Suprapubic skin (tissue), 4 donors: ENCODE measurements around the gene SIRPB1. TPM values are rescaled to one million over a fixed set of nuclear protein-coding genes. Genes with fewer than 3 reads are reported as not detected.

ENCODE experiments used
- DNase-seq, 2 donors: peaks; one replicate each; pipeline ENCODE4 v3.0.0-alpha.2; 2019; ENCODE audit warnings: low spot score in 2 of 2
- H3K27ac ChIP-seq: fragments of 200-600 bp; sonication (generic); one replicate; pipeline ENCODE4 v1.5.1; 2019
- H3K27me3 ChIP-seq: fragments of 200-600 bp; sonication (generic); one replicate; pipeline ENCODE4 v1.5.1; 2019
- H3K36me3 ChIP-seq: fragments of 200-600 bp; sonication (generic); one replicate; pipeline ENCODE4 v1.5.1; 2019
- H3K4me1 ChIP-seq: fragments of 200-600 bp; sonication (generic); one replicate; pipeline ENCODE4 v1.5.1; 2019
- H3K4me3 ChIP-seq: fragments of 200-600 bp; sonication (generic); one replicate; pipeline ENCODE4 v1.5.1; 2019; ENCODE audit warnings: mild to moderate bottlenecking
- H3K9me3 ChIP-seq: fragments of 200-600 bp; sonication (generic); one replicate; pipeline ENCODE4 v1.5.1; 2019
- CTCF ChIP-seq, 2 donors: fragments of 200-600 bp in 1 of 2; fragments of 450-650 bp in 1 of 2; sonication (generic) in 1 of 2; IDR thresholded peaks; one replicate each; pipeline ENCODE4 v1.5.1; 2016 to 2019; ENCODE audit warnings: antibody characterized with exemption in 2 of 2, mild to moderate bottlenecking in 1 of 2, moderate library complexity in 1 of 2
- EP300 ChIP-seq: sonication (generic); formaldehyde crosslinking; IDR thresholded peaks from one replicate; pipeline ENCODE4 v1.6.1; 2017; ENCODE audit warnings: antibody characterized with exemption
- POLR2A ChIP-seq, 2 donors: fragments of 450-650 bp; IDR thresholded peaks; one replicate each; pipeline ENCODE4 v1.6.1; 2017; ENCODE audit warnings: antibody characterized with exemption in 2 of 2, mild to moderate bottlenecking in 2 of 2, moderate library complexity in 2 of 2
- POLR2AphosphoS5 ChIP-seq, 3 donors: sonication (generic); formaldehyde crosslinking; IDR thresholded peaks; one replicate each; pipeline ENCODE4 v1.6.1; 2017; ENCODE audit warnings: antibody characterized with exemption in 3 of 3
- WGBS: methylation state at CpG from one replicate; pipeline ENCODE4 v1.1.5; 2018; 5-methylcytosine and 5-hydroxymethylcytosine counted together
- total RNA-seq, 4 donors: library from RNA; depleted of rRNA; stranded (reverse); fragments of >200 nt; gene quantifications; one replicate each; pipeline ENCODE4 v1.1.0, GENCODE V29; 2016

SIRPB1 gene
- 1 to 10 TPM in 2 of 4 donors, under 1 TPM in 1, not detected in 1; 0.38 to 3.3 (median 1.0) TPM for total RNA-seq

- Histone ChIP-seq H3K4me3 (no peak within 1 kb of the TSS), H3K4me1 (no peaks in the 10 kb centered on the region), H3K27me3 (no peaks in the 10 kb centered on the region), H3K36me3 (no peaks in the 10 kb centered on the region), H3K9me3 (no peaks in the 10 kb centered on the region), H3K27ac (no peak within 1 kb of the TSS)
- no peak for TF ChIP-seq CTCF (IDR thresholded peaks at IDR 0.05)
- TF ChIP-seq POLR2A (IDR thresholded peaks at IDR 0.05), result no peak
- TF ChIP-seq EP300, result no peak
- no peak for TF ChIP-seq POLR2AphosphoS5 (IDR thresholded peaks at IDR 0.05)
- DNase-seq, result no peak
- WGBS, result 64% methylated on average over 5 of the region's 5 CpGs
Observed at GRCh38 chr20:1619861-1620444, at the start of gene SIRPB1. TSS of gene SIRPB1 (minus strand) at chr20:1620009. CDS start at chr20:1619944, 65 bp downstream.

GRCh38 chr20:1669304-1669703 is 49.5 kb upstream of the SIRPB1 start:
- no peak for DNase-seq
- Histone ChIP-seq H3K36me3 (no peaks in the 10 kb centered on the region), H3K27me3 (peaks cover 5% of the 10 kb centered on the region), H3K9me3 (no peaks in the 10 kb centered on the region), H3K4me1 (no peaks in the 10 kb centered on the region), H3K4me3 (no peak overlapping the region), H3K27ac (no peak overlapping the region)
- TF ChIP-seq POLR2A (IDR thresholded peaks at IDR 0.05), result no peak
- no peak for TF ChIP-seq EP300
- no peak for TF ChIP-seq CTCF (IDR thresholded peaks at IDR 0.05)
- no peak for TF ChIP-seq POLR2AphosphoS5 (IDR thresholded peaks at IDR 0.05)
- 66% methylated on average over 5 of the region's 5 CpGs for WGBS

GRCh38 chr20:1667502-1668085 is 47.8 kb upstream of the SIRPB1 start:
- H3K27ac ChIP-seq, result no peak overlapping the region
- H3K4me3 ChIP-seq, result no peak overlapping the region
- no peaks in the 10 kb centered on the region for H3K4me1 ChIP-seq
- TF ChIP-seq POLR2AphosphoS5 (IDR thresholded peaks at IDR 0.05) (no peak), POLR2A (IDR thresholded peaks at IDR 0.05) (no peak), CTCF (IDR thresholded peaks at IDR 0.05) (no peak), EP300 (no peak)
- no peaks in the 10 kb centered on the region for H3K36me3 ChIP-seq
- H3K9me3 ChIP-seq, result no peaks in the 10 kb centered on the region
- DNase-seq, result no peak
- 52% methylated on average over 1 of the region's 1 CpG for WGBS
- H3K27me3 ChIP-seq, result peaks cover 9% of the 10 kb centered on the region

GRCh38 chr20:1666802-1667201 is 47.0 kb upstream of the SIRPB1 start:
- Histone ChIP-seq H3K27me3 (peaks cover 10% of the 10 kb centered on the region), H3K27ac (no peak overlapping the region), H3K4me1 (no peaks in the 10 kb centered on the region), H3K9me3 (no peaks in the 10 kb centered on the region), H3K4me3 (no peak overlapping the region), H3K36me3 (no peaks in the 10 kb centered on the region)
- DNase-seq, result no peak
- WGBS, result 47% methylated on average over 5 of the region's 5 CpGs
- TF ChIP-seq CTCF (IDR thresholded peaks at IDR 0.05) (no peak), EP300 (no peak), POLR2AphosphoS5 (IDR thresholded peaks at IDR 0.05) (no peak), POLR2A (IDR thresholded peaks at IDR 0.05) (no peak)

GRCh38 chr20:1665345-1665744 is 45.5 kb upstream of the SIRPB1 start:
- TF ChIP-seq POLR2A (IDR thresholded peaks at IDR 0.05) (no peak), CTCF (IDR thresholded peaks at IDR 0.05) (no peak), POLR2AphosphoS5 (IDR thresholded peaks at IDR 0.05) (no peak), EP300 (no peak)
- H3K27me3 ChIP-seq, result peaks cover 18% of the 10 kb centered on the region
- H3K9me3 ChIP-seq, result no peaks in the 10 kb centered on the region
- no peaks in the 10 kb centered on the region for H3K4me1 ChIP-seq
- no peaks in the 10 kb centered on the region for H3K36me3 ChIP-seq
- no peak for DNase-seq
- WGBS, result 94% methylated on average over 3 of the region's 3 CpGs
- H3K4me3 ChIP-seq, result no peak overlapping the region
- H3K27ac ChIP-seq, result no peak overlapping the region
